ENCODE data around the gene HARS2. TPM values are rescaled to one million over a fixed set of nuclear protein-coding genes. Genes with fewer than 3 reads are reported as not detected.

Gene HARS2
- total and polyA plus RNA-seq, 10 of the 15 experiments (the other 5 are each of a cell fraction or from before 2014, with no cell fraction given), result 9.3 to 34.3 (median 24.8) TPM

GRCh38 chr5:140677947-140678346, 13.3 kb upstream of the HARS2 start:
- ChIA-PET SMC1A (ENCODE audit: uncharacterized antibody, unreplicated experiment) (interaction anchor here (2.0 kb wide), 1 partner anchor 13 kb away, joined by 9 read pairs; the partner anchor contains the start of genes HARS1 and HARS2), RAD21 (ENCODE audit: unreplicated experiment) (no interaction called here), POLR2A (interaction anchor here (1.2 kb wide), 1 partner anchor 14 kb away, joined by 3 read pairs; no protein-coding TSS in a partner anchor), CTCF (interaction anchor here (1.2 kb wide), 1 partner anchor 13 kb away, joined by 3 read pairs; the partner anchor contains the start of genes HARS1 and HARS2)
- FAIRE-seq (peak; percentile 49), ATAC-seq (peak; percentile 78), DNase-seq (ENCODE audit: low read depth, low spot score) (no peak)
- intact Hi-C loops (cut with micrococcal nuclease; ENCODE audit: unreplicated experiment) (no loop called here), in situ Hi-C loops (cut with MboI) (no loop called here)
- Histone ChIP-seq H3K79me2 (ENCODE audit: control insufficient read depth, insufficient read depth, low read length) (no peaks in the 10 kb centered on the region), H3K27me3 (replicated peaks in 1 of 2; ENCODE audit: control insufficient read depth in 2 of 2, insufficient read depth in 2 of 2, low read length in 1 of 2) (no peaks in the 10 kb centered on the region), H2AFZ (ENCODE audit: control insufficient read depth, low read depth, low read length) (no peak overlapping the region), H3K4me1 (ENCODE audit: control insufficient read depth, insufficient read depth, low read length) (no peaks in the 10 kb centered on the region), H3K9ac (ENCODE audit: control insufficient read depth, insufficient read depth, low read length) (no peak overlapping the region), H3K4me2 (ENCODE audit: control insufficient read depth, insufficient read depth) (no peak overlapping the region), H3K4me3 (no peak overlapping the region), H3K9me3 (replicated peaks; ENCODE audit: control insufficient read depth, insufficient read depth, low read length) (no peaks in the 10 kb centered on the region), H3K27ac (ENCODE audit: control insufficient read depth, insufficient read depth) (no peak overlapping the region; the same call in 1 of the 2 replicates), H4K20me1 (ENCODE audit: control insufficient read depth, insufficient read depth) (no peaks in the 10 kb centered on the region; the same call in 1 of the 2 replicates), H3K36me3 (ENCODE audit: control insufficient read depth in 2 of 2, insufficient read depth in 2 of 2, low read length in 1 of 2) (peaks cover 29 to 33% of the 10 kb centered on the region in 2 experiments)
- no TSS peak for BruUV-seq (replicated peaks)
- 69% methylated on average over 3 of the region's 3 CpGs for WGBS (ENCODE audit: insufficient coverage, insufficient replicate concordance, low lambda C conversion rate, missing lambda C conversion rate)
- no peak for TF ChIP-seq REST (IDR thresholded peaks at IDR 0.05; ENCODE audit: low read depth, low read length)
- TF ChIP-seq, protein P1, sequence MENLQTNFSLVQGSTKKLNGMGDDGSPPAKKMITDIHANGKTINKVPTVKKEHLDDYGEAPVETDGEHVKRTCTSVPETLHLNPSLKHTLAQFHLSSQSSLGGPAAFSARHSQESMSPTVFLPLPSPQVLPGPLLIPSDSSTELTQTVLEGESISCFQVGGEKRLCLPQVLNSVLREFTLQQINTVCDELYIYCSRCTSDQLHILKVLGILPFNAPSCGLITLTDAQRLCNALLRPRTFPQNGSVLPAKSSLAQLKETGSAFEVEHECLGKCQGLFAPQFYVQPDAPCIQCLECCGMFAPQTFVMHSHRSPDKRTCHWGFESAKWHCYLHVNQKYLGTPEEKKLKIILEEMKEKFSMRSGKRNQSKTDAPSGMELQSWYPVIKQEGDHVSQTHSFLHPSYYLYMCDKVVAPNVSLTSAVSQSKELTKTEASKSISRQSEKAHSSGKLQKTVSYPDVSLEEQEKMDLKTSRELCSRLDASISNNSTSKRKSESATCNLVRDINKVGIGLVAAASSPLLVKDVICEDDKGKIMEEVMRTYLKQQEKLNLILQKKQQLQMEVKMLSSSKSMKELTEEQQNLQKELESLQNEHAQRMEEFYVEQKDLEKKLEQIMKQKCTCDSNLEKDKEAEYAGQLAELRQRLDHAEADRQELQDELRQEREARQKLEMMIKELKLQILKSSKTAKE (IDR thresholded peaks at IDR 0.05; ENCODE audit: low read depth, poor library complexity, severe bottlenecking), result no peak
- no peak for TF ChIP-seq ZNF24 (IDR thresholded peaks at IDR 0.05)
- no peak for TF ChIP-seq PAX8 (IDR thresholded peaks at IDR 0.05)
- no peak for TF ChIP-seq RB1 (IDR thresholded peaks at IDR 0.05; ENCODE audit: borderline replicate concordance)
- TF ChIP-seq, protein P2, sequence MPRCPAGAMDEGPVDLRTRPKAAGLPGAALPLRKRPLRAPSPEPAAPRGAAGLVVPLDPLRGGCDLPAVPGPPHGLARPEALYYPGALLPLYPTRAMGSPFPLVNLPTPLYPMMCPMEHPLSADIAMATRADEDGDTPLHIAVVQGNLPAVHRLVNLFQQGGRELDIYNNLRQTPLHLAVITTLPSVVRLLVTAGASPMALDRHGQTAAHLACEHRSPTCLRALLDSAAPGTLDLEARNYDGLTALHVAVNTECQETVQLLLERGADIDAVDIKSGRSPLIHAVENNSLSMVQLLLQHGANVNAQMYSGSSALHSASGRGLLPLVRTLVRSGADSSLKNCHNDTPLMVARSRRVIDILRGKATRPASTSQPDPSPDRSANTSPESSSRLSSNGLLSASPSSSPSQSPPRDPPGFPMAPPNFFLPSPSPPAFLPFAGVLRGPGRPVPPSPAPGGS (IDR thresholded peaks at IDR 0.05; ENCODE audit: borderline replicate concordance, insufficient read depth, low read depth, low read length, poor library complexity, severe bottlenecking), result no peak
- no peak for TF ChIP-seq NR2C1 (IDR thresholded peaks at IDR 0.05)
- no peak for TF ChIP-seq RBBP5 (conservative IDR thresholded peaks at IDR 0.05)
- TF ChIP-seq NKRF (conservative IDR thresholded peaks at IDR 0.05), result no peak
- TF ChIP-seq E2F8 (IDR thresholded peaks at IDR 0.05; ENCODE audit: low read depth, partially characterized antibody), result no peak
- no peak for TF ChIP-seq CBX5 (IDR thresholded peaks at IDR 0.05; ENCODE audit: low read depth)

Data from GM12878 (cell line).